A673 (cell line): ENCODE results near the gene TC2N. TPM values are rescaled to one million over a fixed set of nuclear protein-coding genes. Genes with fewer than 3 reads are reported as not detected.

Source experiments
- BruUV-seq: library from RNA; stranded (reverse); fragments of 400-500 nt; replicated peaks from 2 replicates; lab custom pipeline; 2021; lab: Mats Ljungman, UMichigan
- CTCF ChIA-PET: fragments of 300-600 bp; sonication (Branson Sonifier 250); formaldehyde crosslinking; loops from one replicate; lab custom pipeline; 2022; ENCODE audit warnings: antibody characterized with exemption; lab: Charles Lee
- POLR2A ChIA-PET: fragments of 300-600 bp; sonication (Branson Sonifier 250); formaldehyde crosslinking; loops from one replicate; lab custom pipeline; 2022; ENCODE audit warnings: antibody characterized with exemption; ENCODE audit not compliant: low non-redundant PET; lab: Charles Lee
- DNase-seq: peaks from one replicate; pipeline ENCODE4 v3.0.0-alpha.2; 2015; ENCODE audit warnings: low spot score
- H3K27ac ChIP-seq: fragments of 200-600 bp; sonication (generic); 2 replicates; pipeline ENCODE4 v1.5.1; 2016; ENCODE audit warnings: mixed run types, low read depth, mild to moderate bottlenecking, mixed read lengths, antibody characterized with exemption, low read length; ENCODE audit not compliant: poor library complexity, severe bottlenecking
- H3K27me3 ChIP-seq: fragments of 200-600 bp; sonication (generic); replicated peaks from 2 replicates; pipeline ENCODE4 v1.6.1; 2017; ENCODE audit warnings: mixed run types, low read depth, mild to moderate bottlenecking, mixed read lengths, antibody characterized with exemption, low read length; ENCODE audit not compliant: insufficient read depth, poor library complexity
- H3K36me3 ChIP-seq: fragments of 200-600 bp; sonication (generic); 2 replicates; pipeline ENCODE4 v1.6.1; 2016; ENCODE audit warnings: mixed run types, mild to moderate bottlenecking, mixed read lengths, antibody characterized with exemption, low read length; ENCODE audit not compliant: insufficient read depth, poor library complexity, severe bottlenecking
- H3K4me1 ChIP-seq: fragments of 200-600 bp; sonication (generic); 2 replicates; pipeline ENCODE4 v1.6.1; 2017; ENCODE audit warnings: mixed run types, mild to moderate bottlenecking, mixed read lengths, antibody characterized with exemption, low read length; ENCODE audit not compliant: insufficient read depth, poor library complexity, severe bottlenecking
- H3K4me3 ChIP-seq: fragments of 200-600 bp; sonication (generic); 2 replicates; pipeline ENCODE4 v1.5.1; 2016; ENCODE audit warnings: low read depth, mixed run types, mild to moderate bottlenecking, mixed read lengths, low read length; ENCODE audit not compliant: poor library complexity, severe bottlenecking
- H3K9me3 ChIP-seq: fragments of 200-600 bp; sonication (generic); 2 replicates; pipeline ENCODE4 v1.6.1; 2016; ENCODE audit warnings: mixed run types, low read depth, mild to moderate bottlenecking, mixed read lengths, antibody characterized with exemption, low read length; ENCODE audit not compliant: poor library complexity, severe bottlenecking
- EZH2 ChIP-seq: fragments of 200-600 bp; sonication (generic); IDR thresholded peaks from 2 replicates; pipeline ENCODE4 v1.6.1; 2017; ENCODE audit warnings: borderline replicate concordance, low read depth, mild to moderate bottlenecking, mixed read lengths, antibody characterized with exemption, low read length; ENCODE audit not compliant: poor library complexity, severe bottlenecking
- intact Hi-C: fragments of 100-400 bp; cut with micrococcal nuclease; formaldehyde crosslinking; loops from one replicate; pipeline ENCODE4 v1.10.0; 2022; ENCODE audit not compliant: unreplicated experiment
- total RNA-seq: library from RNA; stranded (reverse); gene quantifications from 2 replicates; pipeline ENCODE4 v1.2.3, GENCODE V29; 2021
- TF ChIP-seq, protein P1 (sequence below): fragments of 300-800, 200-600 bp; sonication (generic); conservative IDR thresholded peaks from 2 replicates; pipeline ENCODE4 v1.5.1; 2017; ENCODE audit warnings: low read depth, mild to moderate bottlenecking, antibody characterized with exemption, low read length, moderate library complexity, mixed read lengths

TC2N gene
- total RNA-seq, 1 experiment from 2014 or later: 0.45 TPM

DNA sequence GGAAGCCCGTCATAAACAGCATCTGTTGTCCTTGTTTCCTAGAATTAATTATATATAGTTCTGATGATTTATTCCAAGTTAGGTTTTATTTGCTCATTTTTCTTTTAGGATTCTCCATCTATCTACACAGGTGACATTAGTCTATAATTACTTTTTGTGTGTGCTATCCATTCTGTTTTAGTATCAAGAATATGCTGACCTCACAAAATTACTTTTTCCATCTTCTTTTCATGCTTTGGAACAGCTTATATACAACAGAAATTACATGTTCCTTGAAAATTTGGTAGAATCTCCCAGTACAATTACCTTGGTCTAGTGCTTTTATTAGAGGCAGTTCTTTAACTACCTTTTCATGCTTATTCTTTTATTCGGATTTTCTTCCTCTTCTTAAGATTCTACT lies 81.1 kb downstream of the TC2N start:
- intact Hi-C loops: no loop called here
- ChIA-PET CTCF (no interaction called here), POLR2A (no interaction called here)
- DNase-seq: no peak
- no peak for TF ChIP-seq EZH2
- TF ChIP-seq, protein P1, sequence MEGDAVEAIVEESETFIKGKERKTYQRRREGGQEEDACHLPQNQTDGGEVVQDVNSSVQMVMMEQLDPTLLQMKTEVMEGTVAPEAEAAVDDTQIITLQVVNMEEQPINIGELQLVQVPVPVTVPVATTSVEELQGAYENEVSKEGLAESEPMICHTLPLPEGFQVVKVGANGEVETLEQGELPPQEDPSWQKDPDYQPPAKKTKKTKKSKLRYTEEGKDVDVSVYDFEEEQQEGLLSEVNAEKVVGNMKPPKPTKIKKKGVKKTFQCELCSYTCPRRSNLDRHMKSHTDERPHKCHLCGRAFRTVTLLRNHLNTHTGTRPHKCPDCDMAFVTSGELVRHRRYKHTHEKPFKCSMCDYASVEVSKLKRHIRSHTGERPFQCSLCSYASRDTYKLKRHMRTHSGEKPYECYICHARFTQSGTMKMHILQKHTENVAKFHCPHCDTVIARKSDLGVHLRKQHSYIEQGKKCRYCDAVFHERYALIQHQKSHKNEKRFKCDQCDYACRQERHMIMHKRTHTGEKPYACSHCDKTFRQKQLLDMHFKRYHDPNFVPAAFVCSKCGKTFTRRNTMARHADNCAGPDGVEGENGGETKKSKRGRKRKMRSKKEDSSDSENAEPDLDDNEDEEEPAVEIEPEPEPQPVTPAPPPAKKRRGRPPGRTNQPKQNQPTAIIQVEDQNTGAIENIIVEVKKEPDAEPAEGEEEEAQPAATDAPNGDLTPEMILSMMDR: no peak
- no TSS peak for BruUV-seq
- Histone ChIP-seq H3K9me3 (no peaks in the 10 kb centered on the region), H3K36me3 (no peaks in the 10 kb centered on the region), H3K4me1 (no peaks in the 10 kb centered on the region), H3K4me3 (no peak overlapping the region), H3K27me3 (peaks cover 61% of the 10 kb centered on the region), H3K27ac (no peak overlapping the region)

DNA sequence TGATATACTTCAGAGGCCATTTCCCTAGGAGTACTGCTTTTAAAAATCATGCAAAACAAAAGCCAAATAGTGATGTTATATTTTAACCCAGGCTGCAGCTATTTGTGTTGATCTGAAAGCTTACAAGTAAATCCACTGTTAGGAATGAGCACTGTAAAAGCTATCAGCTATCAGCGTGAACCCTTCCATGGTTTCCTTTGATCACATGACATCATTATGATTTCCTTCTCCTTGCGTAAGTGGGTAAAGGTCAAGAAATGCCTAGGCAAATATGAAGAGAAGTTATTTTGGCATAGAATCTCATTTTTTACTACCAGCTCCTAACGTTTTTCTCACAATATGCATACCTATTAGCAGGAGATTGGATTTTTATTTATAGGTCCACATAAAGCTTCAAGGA lies 86.9 kb downstream of the TC2N start:
- no peaks in the 10 kb centered on the region for H3K9me3 ChIP-seq
- H3K4me1 ChIP-seq: no peaks in the 10 kb centered on the region
- intact Hi-C loops: no loop called here
- no peak overlapping the region for H3K27ac ChIP-seq
- H3K4me3 ChIP-seq: no peak overlapping the region
- TF ChIP-seq EZH2: no peak
- TF ChIP-seq, protein P1: no peak
- H3K27me3 ChIP-seq: peaks cover 43% of the 10 kb centered on the region
- no TSS peak for BruUV-seq
- no peaks in the 10 kb centered on the region for H3K36me3 ChIP-seq
- ChIA-PET CTCF (no interaction called here), POLR2A (no interaction called here)
- DNase-seq: no peak

DNA sequence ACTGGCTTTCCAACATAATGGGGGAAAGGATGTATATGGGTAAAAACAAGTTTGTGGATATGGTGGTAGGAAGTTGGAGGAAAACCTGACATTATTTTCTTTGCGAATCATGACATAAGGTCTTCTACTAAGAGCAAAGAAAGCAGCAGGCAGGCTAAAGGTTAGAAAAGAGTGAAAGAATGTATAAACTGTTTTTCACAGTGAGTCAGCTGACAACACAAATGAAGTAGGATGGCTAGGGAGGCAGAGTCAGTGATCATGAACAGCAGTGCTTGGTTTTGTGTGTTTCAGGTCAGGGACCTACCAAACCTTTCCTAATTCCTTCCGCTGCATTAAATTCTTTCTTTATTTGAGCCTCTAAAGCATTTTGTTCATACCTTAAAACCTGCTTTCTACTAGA lies 89.1 kb downstream of the TC2N start:
- no peak overlapping the region for H3K27ac ChIP-seq
- TF ChIP-seq, protein P1: no peak
- no peak for TF ChIP-seq EZH2
- no peaks in the 10 kb centered on the region for H3K9me3 ChIP-seq
- BruUV-seq: no TSS peak
- ChIA-PET CTCF (no interaction called here), POLR2A (no interaction called here)
- no peak overlapping the region for H3K4me3 ChIP-seq
- H3K27me3 ChIP-seq: peaks cover 29% of the 10 kb centered on the region
- DNase-seq: no peak
- H3K4me1 ChIP-seq: no peaks in the 10 kb centered on the region
- intact Hi-C loops: no loop called here
- H3K36me3 ChIP-seq: no peaks in the 10 kb centered on the region
